HG03558 (cell line): ENCODE results near the gene NFATC2.

Source experiments
- ATAC-seq: cut with Tn5 transposase; IDR thresholded peaks from one replicate; pipeline ENCODE4 v1.9.1; 2021; ENCODE audit warnings: moderate number of reproducible peaks; ENCODE audit not compliant: unreplicated experiment; ENCODE audit errors: extremely low read depth

The NFATC2 gene

DNA sequence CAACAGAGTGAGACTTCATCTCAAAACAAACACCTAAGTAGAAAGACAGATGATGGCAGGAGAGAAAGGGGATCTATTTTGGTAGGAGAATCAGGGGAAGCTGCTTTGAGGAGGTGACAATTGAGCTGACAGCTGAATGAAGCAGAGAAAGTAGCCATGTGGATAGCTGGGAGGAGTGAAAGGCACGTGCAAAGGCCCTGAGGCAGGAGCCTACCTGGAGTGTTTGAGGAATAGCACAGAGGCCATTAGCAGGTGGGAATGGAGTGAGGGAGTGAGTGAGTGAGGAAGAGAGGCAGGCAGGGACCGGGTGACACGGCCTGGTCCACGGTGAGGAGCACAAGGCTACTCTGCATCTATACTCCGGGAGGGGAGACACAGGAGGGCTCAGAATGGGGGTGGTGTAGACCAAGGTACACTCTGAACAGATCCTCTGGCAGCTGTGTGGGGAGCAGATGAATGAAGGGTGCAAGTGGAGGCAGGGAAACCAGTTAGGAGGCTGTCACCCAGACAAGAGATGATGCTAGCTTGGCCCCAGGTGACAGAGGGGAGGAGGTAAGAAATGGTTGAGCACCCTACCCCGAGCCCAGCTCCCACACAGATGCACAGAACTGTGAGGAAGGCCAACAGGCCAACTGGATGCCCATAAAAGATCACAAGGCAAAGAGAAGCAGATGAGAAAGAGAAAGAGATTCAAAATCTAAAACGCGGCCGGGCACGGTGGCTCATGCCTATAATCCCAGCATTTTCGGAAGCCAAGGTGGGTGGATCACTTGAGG, 43.6 kb downstream of the NFATC2 start:
- no peak for ATAC-seq

DNA sequence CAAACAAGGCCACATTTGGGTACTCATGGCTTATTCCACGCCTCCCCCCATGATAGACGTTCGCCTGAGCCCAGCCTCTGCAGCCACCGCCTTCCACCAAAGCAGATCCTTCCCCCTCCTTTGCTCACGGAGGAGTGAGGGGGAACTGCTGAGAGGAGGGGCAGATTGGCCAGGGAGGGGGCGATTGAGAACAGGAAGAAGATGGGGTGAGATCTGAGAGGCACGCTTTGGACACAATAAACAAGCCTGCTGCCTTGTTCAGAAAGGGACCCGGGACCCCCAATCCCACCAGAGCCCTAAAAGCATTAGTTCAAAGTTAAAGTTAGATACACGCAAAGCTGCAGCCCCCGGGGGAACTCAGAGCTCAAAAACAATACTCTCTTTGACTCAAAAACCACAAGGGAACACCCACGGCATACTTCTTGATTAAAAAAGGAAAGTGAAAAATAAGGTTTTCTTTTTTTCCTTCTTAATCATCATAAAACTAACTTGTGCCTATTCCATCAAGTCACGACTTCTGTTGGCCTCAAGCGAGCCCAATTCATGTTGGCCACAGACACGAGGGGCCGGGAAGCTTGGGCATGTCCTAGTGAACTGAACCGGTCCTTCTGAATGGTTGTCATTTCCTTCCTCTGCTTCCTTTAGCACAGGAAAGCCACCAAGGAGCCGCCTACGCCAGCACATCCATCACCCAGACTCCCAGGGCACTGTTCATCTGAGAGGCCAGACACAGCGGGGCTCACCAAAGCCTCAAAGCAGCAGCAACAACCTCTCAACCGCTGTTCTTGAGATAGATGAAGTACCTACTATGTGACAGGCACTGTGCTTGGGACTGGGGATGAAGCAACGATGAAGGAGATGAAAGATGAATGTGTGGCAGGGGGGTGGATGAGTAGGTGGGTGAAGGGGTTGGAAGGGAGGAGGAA, 44.7 kb downstream of the NFATC2 start:
- no peak for ATAC-seq

DNA sequence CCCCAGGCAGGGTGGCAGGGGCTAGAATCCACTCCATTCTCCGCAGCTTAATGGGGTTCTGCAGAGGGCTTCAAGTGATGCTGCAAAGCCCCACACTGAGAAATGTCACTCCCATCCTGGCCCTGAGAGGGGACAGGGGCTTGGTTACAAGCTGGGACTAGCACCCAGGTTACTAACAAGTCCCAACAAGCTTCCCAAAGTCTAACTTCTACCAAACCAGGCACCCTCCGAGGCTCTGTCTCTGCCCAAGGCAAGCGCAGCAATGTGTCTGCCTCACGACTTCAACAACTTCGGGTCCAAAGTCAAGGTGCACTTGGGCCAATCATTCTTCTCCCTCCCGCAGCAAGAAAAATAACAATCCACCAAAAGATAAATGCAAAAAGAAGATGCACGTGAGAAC, 45.6 kb downstream of the NFATC2 start:
- ATAC-seq: no peak

DNA sequence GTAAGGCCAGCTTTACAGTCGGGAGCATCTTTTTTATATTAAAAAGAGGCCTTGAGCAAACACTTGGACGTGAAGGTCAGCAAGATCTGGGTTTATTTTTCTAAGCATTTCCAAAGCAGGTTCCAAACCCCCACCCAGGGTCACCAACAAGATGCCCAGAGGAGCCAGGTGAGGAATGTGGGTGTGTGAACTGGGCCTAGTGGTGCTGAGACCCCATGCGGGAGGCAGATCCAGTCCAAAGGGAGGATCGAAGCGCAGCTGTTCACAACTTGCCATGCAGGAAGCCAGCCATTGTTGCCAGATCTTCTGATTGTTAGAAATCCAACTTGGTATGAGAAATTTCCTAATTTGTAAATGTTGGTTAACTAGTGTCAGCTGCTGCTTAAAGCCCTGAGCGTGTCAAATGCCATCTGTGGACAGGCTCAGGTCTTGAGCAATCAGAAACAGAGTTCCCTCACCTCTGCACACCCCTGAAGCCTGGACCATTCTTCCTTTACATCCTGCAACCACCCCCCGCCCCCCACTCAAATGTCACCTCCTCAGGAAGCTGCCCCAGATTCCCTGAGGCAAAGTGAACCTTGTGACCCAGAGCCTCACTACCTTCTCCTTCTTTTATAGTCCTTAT, 46.5 kb downstream of the NFATC2 start:
- ATAC-seq: no peak

DNA sequence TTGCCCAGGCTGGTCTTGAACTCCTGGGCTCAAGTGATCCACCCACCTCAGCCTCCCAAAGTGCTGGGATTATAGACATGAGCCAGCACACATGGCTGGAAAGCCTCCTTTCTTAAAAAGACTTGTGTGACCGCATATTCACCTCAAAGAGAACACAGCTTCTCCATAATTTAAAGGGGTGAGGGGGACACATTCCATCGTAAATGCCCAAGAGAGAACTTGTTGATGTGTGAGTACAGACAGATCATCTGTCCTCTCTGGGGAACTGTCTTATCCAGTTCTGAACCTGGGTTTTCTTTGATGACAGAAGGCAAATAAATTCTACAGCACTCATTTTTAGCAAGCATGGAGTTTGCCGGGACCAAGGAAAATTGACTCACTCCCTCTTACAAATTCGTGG, 47.2 kb downstream of the NFATC2 start:
- ATAC-seq: no peak

DNA sequence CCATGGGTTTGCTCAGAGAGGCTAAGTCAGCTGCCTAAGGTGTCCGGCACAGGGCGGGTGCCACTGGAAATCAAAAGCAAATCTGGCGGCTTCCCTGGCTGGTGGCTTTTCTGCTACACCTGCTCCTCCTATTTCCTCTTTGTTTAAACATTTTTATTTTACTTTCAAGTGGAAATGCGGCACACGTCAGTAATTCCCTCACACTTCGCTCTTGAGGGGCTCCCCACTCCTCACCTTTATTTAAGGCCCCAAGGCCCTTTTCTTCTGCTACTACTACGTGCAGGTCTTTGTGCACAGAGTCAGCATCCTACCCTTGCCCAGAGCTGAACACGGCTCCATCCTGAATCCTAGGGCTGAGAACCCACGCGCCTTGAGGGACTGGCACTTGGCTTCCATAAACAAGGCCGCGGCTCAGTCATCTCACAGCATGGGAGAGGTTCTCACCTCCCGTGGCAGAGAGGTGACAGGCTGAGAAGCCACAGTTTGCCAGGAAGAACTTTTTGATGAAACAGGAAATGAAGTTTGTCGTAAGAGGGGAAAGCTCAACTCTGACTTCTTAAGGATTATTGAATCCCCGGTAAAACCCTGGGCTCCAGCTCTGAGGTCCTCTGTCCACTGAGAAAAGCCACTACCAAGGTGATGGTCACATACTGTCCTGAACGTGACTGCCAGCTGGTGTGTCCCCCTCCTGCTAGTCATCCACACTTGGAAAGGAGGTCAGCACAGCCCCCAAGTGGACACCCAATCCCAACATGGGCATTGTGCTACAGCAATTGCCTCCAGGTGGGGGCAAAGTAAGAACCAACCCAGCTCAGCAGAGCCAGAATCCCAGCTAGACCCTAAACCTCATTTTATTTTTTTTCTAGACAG, 48.0 kb downstream of the NFATC2 start:
- ATAC-seq: no peak

DNA sequence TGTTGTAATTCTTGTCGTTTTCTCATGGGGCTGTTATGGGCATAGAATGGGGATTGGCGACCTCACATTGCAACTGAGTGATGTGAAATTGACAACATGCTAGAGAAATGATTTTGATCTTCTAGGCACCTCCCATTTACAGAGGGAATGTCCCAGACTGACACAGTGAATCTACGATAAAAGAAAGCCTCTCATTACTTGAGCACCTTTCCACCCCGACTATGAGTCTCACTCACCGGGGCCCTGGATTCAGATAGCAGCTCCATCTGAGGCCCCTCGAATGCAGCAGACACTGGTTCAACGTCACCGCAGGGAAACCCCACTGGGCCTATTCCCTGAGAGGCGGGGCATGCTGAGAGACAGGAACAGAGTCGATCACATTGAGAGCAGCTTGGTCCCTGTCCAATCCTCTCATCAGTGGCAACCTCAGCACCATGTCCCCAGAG, 49.1 kb downstream of the NFATC2 start:
- no peak for ATAC-seq

DNA sequence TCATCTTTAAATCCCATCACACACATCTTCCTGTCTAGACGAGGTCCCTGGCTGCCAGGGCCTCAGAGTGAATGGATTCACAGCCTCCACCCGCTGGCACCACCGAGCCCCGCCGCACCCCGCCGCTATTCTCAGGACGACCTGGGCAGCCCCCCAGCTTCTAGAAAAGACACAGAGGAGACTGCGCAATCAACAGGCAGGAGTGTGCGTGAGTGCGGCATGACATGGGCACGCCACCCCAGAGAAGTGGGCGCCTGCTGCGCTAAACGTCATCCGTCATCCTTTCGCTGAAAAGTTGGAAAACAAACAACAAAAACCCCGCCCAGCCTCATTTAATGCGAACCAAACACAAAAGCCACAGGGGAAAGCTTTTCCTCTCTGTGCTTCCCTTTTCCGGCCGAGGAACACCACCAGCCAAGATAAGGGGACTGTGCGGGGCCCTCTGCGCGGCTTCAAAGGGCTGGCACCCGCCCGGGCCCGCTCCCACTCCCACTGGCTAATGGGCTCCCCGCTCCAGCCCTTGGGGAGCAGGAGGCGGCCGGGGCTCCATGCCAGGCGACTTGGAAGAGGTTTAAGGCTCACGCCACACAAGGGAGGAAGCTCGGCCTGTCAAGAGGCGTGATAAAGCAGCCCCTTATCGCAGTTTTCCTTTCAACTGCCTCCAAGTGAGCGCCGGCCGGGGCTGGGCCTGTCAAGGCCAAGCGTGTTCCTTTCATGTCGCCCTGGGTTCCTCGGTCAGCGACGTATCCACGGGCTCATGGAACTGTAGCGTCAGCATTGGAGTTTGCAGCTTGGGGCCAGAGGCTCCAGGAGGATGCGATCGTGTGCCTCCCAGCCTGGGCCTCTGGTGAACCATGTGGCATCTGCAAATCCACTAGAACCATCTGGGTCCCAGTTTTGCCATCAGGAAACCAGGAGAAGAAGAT, 50.1 kb downstream of the NFATC2 start:
- no peak for ATAC-seq

DNA sequence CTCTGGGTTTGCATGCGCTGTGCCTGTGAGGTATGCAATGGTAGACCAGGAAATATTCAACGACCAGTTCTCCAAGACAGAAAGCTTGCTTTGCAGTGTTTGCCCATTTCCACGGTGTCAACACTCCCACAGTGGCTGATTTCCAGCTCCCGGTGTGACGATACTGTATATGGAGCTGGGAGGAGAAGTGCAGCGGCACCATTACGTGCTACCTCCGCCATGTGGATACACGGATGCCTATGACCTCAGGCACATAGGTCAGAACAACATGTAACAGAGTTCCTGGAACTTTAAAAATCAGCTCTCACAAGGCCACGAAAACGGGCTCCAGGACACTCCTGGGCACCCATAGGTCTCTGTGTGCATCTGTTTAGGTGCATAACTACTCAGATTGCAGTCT, 51.1 kb downstream of the NFATC2 start:
- no peak for ATAC-seq

DNA sequence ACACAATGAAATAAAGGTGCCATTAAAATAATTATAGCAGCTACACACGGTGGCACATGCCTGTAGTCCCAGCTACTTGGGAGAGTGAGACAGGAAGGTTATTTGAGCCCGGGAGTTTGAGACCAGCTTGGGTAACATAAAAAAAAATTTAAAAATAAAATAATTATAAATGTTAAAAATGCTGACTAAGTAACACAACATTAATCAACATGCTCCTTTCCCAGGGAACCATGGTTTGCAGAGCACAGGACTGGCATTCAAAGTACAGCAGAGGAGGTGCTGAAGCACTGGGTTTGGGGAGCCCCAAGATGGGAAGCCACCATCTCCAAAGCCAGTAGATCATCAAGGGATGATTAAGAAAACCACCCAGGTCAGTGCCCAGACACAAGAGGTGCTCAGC, 51.9 kb downstream of the NFATC2 start:
- ATAC-seq: no peak

DNA sequence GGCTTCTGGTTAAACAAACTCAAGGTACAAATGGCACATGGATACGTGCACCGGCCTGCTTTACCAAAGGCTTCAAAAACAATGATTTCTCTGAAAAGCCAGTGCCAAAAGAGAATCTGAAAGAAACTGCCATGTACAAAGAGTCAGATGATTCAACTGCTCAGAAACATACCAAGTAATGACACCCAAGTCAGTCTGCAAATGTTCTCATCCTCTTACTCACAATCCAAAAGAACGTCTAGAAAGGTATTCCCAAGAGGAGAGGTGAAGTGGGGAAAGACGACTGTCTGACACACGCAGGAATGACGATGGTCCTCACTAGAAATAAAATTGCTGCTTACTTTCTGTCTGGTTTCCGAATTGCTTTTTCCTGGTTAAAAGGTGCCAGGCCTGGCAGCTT, 52.9 kb downstream of the NFATC2 start:
- ATAC-seq: no peak

DNA sequence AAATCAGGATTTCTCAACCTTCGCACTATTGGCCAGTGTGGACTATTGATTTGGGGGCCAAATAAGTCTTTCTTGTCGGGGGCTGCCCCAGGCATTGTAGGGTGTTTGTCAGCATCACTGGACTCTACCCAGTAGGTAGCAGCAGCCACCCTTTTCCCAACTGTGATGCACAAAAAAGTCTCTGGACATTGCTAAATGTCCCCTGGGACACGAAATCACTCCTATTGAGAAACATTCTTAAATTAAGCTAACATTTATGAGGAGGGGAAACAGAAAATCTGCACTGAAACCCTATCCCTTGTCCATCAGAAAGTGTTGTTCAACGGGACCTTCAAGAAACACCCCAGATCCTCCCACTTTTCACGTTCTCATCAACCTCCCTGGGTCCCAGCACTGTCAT, 54.2 kb downstream of the NFATC2 start:
- ATAC-seq: no peak

DNA sequence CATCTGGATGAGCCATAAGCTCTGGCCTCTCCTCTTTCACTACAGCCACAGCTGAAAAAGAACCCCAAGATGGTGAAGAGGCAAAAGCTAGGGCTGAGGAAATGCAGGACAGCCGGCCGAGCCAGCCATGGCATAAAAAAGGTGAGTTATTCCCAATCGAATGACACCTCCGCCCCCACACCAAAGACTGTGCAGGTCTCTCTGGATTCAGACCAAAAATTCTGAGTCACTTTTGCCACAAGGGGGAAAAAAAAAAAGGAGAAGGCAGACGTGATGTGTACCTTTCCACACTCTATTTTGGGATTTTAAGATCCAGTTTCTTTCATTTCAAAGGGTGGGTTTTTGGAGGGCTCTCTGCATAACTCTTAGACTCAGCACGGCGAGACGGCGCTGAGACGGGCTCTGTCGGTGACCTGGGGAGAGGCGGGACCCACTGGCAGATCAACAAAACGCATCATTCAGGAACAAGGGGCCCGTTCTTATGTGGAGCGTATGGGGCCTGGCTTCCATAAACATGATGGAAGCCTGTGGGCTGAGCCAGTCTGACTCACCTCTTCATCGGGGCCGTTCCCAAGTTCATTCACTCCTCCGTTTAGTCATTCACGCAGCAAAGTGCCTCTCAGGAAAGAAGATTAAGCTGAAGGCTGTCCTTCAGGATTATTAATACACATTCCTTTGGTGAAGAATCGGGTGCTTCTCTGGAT, 54.8 kb downstream of the NFATC2 start:
- no peak for ATAC-seq

DNA sequence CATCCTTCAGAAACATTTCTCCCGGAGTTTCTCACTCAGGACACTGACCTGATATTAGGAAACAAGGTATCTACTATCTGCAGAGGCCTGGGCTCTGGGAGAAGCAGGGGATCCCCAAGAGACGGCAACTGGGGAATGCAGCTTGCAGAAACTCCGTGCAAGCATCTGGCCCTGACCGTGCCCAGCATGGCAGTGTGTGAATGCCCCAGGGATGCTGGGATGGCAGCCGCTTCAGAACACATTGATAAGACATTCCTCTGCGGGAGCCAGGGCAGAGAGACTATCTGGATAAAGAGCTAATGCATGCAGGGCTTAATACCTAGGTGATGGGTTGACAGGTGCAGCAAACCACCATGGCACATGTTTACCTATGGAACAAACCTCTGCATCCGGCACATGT, 55.4 kb downstream of the NFATC2 start:
- no peak for ATAC-seq

DNA sequence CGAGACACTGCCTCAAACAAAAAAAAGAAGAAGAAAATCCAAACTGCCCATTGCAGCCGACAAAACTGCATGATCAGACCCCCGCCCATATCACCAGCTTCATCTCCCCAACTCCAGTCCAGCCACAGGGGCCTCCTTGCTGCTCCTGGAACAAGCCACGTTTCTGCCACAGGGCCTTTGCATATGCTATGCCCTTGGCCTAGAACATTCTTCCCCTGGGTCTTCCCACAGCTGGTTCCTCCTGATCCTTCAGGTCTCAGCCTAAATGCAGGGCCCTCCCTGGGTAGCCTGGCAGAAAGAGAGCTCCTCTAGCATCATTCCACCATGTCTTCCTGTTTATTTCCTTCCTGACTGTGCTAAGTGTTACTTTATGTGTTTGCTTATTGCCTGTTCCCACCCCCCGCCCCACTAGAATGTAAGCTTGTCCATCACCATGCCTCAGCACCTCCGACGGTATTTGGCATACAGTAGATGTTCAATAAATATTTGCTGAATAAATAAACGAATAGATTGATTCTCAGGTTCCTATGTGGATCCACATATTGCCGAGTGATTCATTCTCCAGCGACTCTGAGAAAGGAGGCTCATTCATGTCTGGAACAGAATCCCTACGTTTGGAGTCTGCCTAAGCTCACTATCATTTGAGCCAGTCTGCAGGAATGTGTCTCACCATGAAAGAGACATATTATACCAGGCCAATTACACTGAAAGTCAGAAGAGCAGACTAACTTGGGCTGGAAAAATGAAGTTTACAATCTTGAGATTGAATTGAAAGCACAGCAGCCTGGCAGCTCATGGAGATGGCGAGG, 56.1 kb downstream of the NFATC2 start:
- no peak for ATAC-seq

DNA sequence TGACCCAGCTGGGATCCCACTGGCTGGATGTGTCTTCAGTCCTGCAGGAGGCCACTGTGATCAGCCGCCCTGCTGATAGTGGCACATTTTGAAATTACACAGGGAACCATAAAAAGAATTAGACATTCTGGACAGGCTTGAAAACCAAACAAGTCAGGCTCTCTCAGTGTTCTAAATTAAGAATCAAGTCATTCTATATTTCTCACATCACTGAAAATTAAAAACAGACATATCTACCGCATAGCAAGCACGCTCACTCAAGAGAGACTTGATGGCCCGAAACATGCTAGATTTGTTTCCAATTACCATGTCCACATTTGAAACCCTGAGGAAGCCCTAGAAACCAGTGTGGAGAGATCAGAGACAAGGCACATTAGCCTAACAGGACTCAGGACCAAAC, 57.7 kb downstream of the NFATC2 start:
- ATAC-seq: no peak

DNA sequence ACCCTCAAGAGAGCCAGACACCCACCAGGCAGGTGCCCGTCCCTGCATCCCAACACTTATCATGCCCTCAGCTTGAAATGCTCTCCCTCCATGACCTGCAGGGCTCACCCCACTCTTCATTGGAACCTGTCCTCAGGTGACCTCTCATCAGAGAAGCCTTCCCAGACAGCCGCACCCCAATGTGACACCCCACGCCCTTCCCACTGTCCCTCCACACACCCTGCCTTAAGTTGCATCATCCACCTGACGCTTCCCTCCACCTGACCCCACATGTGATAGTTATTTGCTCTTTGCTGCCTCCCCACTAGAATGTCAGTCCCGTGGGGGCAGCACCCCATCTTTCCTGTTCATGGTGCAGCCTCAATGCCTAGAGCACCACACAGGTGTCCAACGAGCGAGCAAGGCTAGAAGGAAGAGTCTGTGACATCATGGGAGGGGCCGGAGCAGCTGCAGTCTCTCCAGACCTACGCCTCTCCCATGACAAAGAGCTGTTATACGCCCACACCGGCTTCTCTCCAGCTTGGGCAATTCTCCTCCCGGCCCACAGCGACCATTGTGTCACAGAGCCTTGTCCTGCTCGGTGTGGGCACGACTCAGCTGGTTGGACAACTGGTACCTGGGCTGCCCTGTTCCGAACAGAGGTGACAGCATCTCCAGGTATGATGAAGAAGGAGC, 58.2 kb downstream of the NFATC2 start:
- no peak for ATAC-seq
